ENCODE data around the gene FZD1.

- TF ChIP-seq CEBPB (IDR thresholded peaks at IDR 0.05; ENCODE audit: low read depth, low read length) = no peak
- TF ChIP-seq CTCF (conservative IDR thresholded peaks at IDR 0.05; ENCODE audit: low read depth, low read length) = no peak
- TF ChIP-seq MAFK (IDR thresholded peaks at IDR 0.05; ENCODE audit: low read depth, low read length) = no peak
- TF ChIP-seq MAZ (IDR thresholded peaks at IDR 0.05; ENCODE audit: borderline replicate concordance, low read depth, low read length) = no peak
- no peak for TF ChIP-seq RAD21 (IDR thresholded peaks at IDR 0.05; ENCODE audit: low read length)
- no peak for TF ChIP-seq ELK1 (IDR thresholded peaks at IDR 0.05; ENCODE audit: borderline replicate concordance, low read depth, low read length)
- TF ChIP-seq POLR2A (IDR thresholded peaks at IDR 0.05; ENCODE audit: low read depth, low read length) = no peak
Measured at GRCh38 chr7:91291902-91292301, 27.7 kb downstream of the FZD1 start.
